GM23338 (cell line): ENCODE data around the gene NUAK2. TPM values are rescaled to one million over a fixed set of nuclear protein-coding genes. Genes with fewer than 3 reads are reported as not detected.

Experiments
- ATAC-seq: fragments of 200-7000 bp; cut with Tn5 transposase; 3 replicates; pipeline ENCODE4 v1.9.1; 2020
- DNase-seq: peaks from one replicate; pipeline ENCODE4 v3.0.0-alpha.2; 2015; ENCODE audit warnings: low spot score
- H2AFZ ChIP-seq: fragments of 200-600 bp; sonication (generic); 2 replicates; pipeline ENCODE4 v1.8.0; 2016; ENCODE audit warnings: antibody characterized with exemption, mild to moderate bottlenecking, moderate library complexity
- H3F3A ChIP-seq: fragments of 200-600 bp; sonication (generic); replicated peaks from 2 replicates; pipeline ENCODE4 v1.8.0; 2017; ENCODE audit warnings: antibody characterized with exemption, mixed run types, low read depth
- H3K27ac ChIP-seq: fragments of 200-600 bp; sonication (generic); 2 replicates; pipeline ENCODE4 v1.6.1; 2016; ENCODE audit warnings: low read depth
- H3K27me3 ChIP-seq: fragments of 200-600 bp; sonication (generic); 2 replicates; pipeline ENCODE4 v1.8.0; 2016; ENCODE audit warnings: mild to moderate bottlenecking, mixed run types, moderate library complexity; ENCODE audit not compliant: insufficient read depth
- H3K36me3 ChIP-seq: fragments of 200-600 bp; sonication (generic); 2 replicates; pipeline ENCODE4 v1.8.0; 2016; ENCODE audit warnings: mild to moderate bottlenecking; ENCODE audit not compliant: insufficient read depth
- H3K4me1 ChIP-seq: fragments of 200-600 bp; sonication (generic); 2 replicates; pipeline ENCODE4 v1.8.0; 2016; ENCODE audit warnings: mild to moderate bottlenecking, moderate library complexity; ENCODE audit not compliant: insufficient read depth
- H3K4me2 ChIP-seq: fragments of 200-600 bp; sonication (generic); 2 replicates; pipeline ENCODE4 v1.7.1; 2017; ENCODE audit warnings: mixed run types
- H3K4me3 ChIP-seq: fragments of 200-600 bp; sonication (generic); 2 replicates; pipeline ENCODE4 v1.6.1; 2016; ENCODE audit warnings: mixed run types
- H3K79me2 ChIP-seq: fragments of 200-600 bp; sonication (generic); replicated peaks from 2 replicates; pipeline ENCODE4 v1.8.0; 2017; ENCODE audit warnings: mild to moderate bottlenecking; ENCODE audit not compliant: insufficient read depth
- H3K9me2 ChIP-seq: fragments of 200-600 bp; sonication (generic); 2 replicates; pipeline ENCODE4 v1.8.0; 2017; ENCODE audit not compliant: insufficient read depth
- H4K20me1 ChIP-seq: fragments of 200-600 bp; sonication (generic); replicated peaks from 2 replicates; pipeline ENCODE4 v1.8.0; 2017; ENCODE audit warnings: mild to moderate bottlenecking; ENCODE audit not compliant: insufficient read depth
- H3K27ac Mint-ChIP-seq: 2 replicates; pipeline ENCODE4 v1.8.0; 2020; ENCODE audit warnings: inconsistent platforms, mild to moderate bottlenecking, moderate library complexity, mixed read lengths
- H3K27me3 Mint-ChIP-seq: 3 replicates; pipeline ENCODE4 v1.8.0; 2022; ENCODE audit warnings: low read depth, mild to moderate bottlenecking, moderate library complexity, mixed read lengths, inconsistent platforms; ENCODE audit not compliant: insufficient read depth, poor library complexity
- H3K36me3 Mint-ChIP-seq: 3 replicates; pipeline ENCODE4 v1.8.0; 2021; ENCODE audit warnings: low read depth, mild to moderate bottlenecking, inconsistent platforms, moderate library complexity, mixed read lengths
- H3K4me1 Mint-ChIP-seq: 3 replicates; pipeline ENCODE4 v1.8.0; 2020; ENCODE audit warnings: mild to moderate bottlenecking, inconsistent platforms, mixed read lengths
- H3K4me3 Mint-ChIP-seq: 3 replicates; pipeline ENCODE4 v1.8.0; 2021; ENCODE audit warnings: moderate library complexity, mild to moderate bottlenecking, inconsistent platforms, mixed read lengths
- H3K9me3 Mint-ChIP-seq: 3 replicates; pipeline ENCODE4 v1.8.0; 2020; ENCODE audit warnings: moderate library complexity, mild to moderate bottlenecking, inconsistent platforms, mixed read lengths
- CTCF ChIP-seq, 2 experiments: fragments of 200-600 bp in 1 of 2; sonication (generic) in 1 of 2; conservative IDR thresholded peaks; 2 replicates each; pipeline versions ENCODE4 v1.5.1 to v1.6.1; 2016 to 2017; ENCODE audit warnings: antibody characterized with exemption in 2 of 2, low read depth in 2 of 2, mild to moderate bottlenecking in 2 of 2, moderate library complexity in 1 of 2
- ETS1 ChIP-seq: IDR thresholded peaks from 2 replicates; pipeline ENCODE4 v1.6.1; 2016; ENCODE audit warnings: antibody characterized with exemption
- EZH2 ChIP-seq: fragments of 200-600 bp; sonication (generic); IDR thresholded peaks from one replicate; pipeline ENCODE4 v1.8.0; 2017; ENCODE audit warnings: antibody characterized with exemption, mild to moderate bottlenecking, low read depth; ENCODE audit not compliant: unreplicated experiment
- EZH2phosphoT487 ChIP-seq: fragments of 200-600 bp; sonication (generic); IDR thresholded peaks from one replicate; pipeline ENCODE4 v1.8.1; 2018; ENCODE audit warnings: antibody characterized with exemption; ENCODE audit not compliant: unreplicated experiment
- POLR2AphosphoS5 ChIP-seq: IDR thresholded peaks from 2 replicates; pipeline ENCODE4 v1.6.1; 2016; ENCODE audit warnings: antibody characterized with exemption, low read depth
- STAT1 ChIP-seq: IDR thresholded peaks from one replicate; pipeline ENCODE4 v1.6.1; 2016; ENCODE audit warnings: antibody characterized with exemption; ENCODE audit not compliant: unreplicated experiment
- ZNF114 ChIP-seq: fragments of 250-450 bp; sonication (Bioruptor Pico); IDR thresholded peaks from 2 replicates; pipeline ENCODE4 v1.5.0; 2020; ENCODE audit warnings: mild to moderate bottlenecking, moderate library complexity
- ZNF462 ChIP-seq: fragments of 250-450 bp; sonication (Bioruptor Pico); IDR thresholded peaks from 2 replicates; pipeline ENCODE4 v1.5.0; 2020; ENCODE audit warnings: mild to moderate bottlenecking, moderate library complexity
- polyA plus RNA-seq: library from polyadenylated mRNA; unstranded; fragments of >200 nt; fragmentation: Nextera tagmentation; extraction: Ambion mirVana; gene quantifications from 2 replicates; pipeline ENCODE4 v1.2.1, GENCODE V29; 2016
- total RNA-seq: library from RNA; depleted of rRNA; stranded (reverse); fragments of >200 nt; shearing (Covaris generic); gene quantifications from 2 replicates; pipeline ENCODE4 v1.2.3, GENCODE V29; 2014

Gene NUAK2
- total and polyA plus RNA-seq, 2 experiments from 2014 or later = 7.8 to 15.3 TPM

GRCh38 chr1:205353612-205354011 lies 32.1 kb upstream of the NUAK2 start (continued):
- TF ChIP-seq ZNF462 = no peak
- TF ChIP-seq STAT1 = no peak
- TF ChIP-seq EZH2phosphoT487 = no peak
- no peak for TF ChIP-seq CTCF (conservative IDR thresholded peaks at IDR 0.05; ENCODE audit: low read depth in 2 of 2)
- TF ChIP-seq POLR2AphosphoS5 = no peak
- TF ChIP-seq ETS1 = no peak

- H3K27me3 Mint-ChIP-seq = peaks cover 18% of the 10 kb centered on the region
- no peak for TF ChIP-seq EZH2phosphoT487
- TF ChIP-seq EZH2 = no peak
- TF ChIP-seq ZNF114 (CRISPR knock-in tag) = no peak
Observed at GRCh38 chr1:205353191-205353590, 31.6 kb upstream of the NUAK2 start.

More at GRCh38 chr1:205353191-205353590, 31.6 kb upstream of the NUAK2 start:
- Mint-ChIP-seq H3K9me3 (no peaks in the 10 kb centered on the region; the same call in 2 of the 3 replicates), H3K27ac (no peak overlapping the region), H3K4me1 (peaks cover 80% of the 10 kb centered on the region), H3K4me3 (no peak overlapping the region; the same call in 2 of the 3 replicates), H3K36me3 (no peaks in the 10 kb centered on the region)
- Histone ChIP-seq H3K27me3 (no peaks in the 10 kb centered on the region), H3K4me1 (peaks cover 85% of the 10 kb centered on the region), H3K9me2 (no peaks in the 10 kb centered on the region), H2AFZ (no peak overlapping the region), H3K27ac (no peak overlapping the region), H4K20me1 (no peaks in the 10 kb centered on the region), H3K4me2 (no peak overlapping the region), H3K4me3 (no peak overlapping the region), H3K36me3 (no peaks in the 10 kb centered on the region), H3K79me2 (no peaks in the 10 kb centered on the region), H3F3A (peaks cover 32% of the 10 kb centered on the region)
- no peak for DNase-seq
- no peak for ATAC-seq
